H9 (cell line): ENCODE data around the gene MYO5C. TPM values are rescaled to one million over a fixed set of nuclear protein-coding genes. Genes with fewer than 3 reads are reported as not detected.

Experiments
- DNase-seq: peaks from one replicate; pipeline ENCODE4 v3.0.0-alpha.2; 2017
- H2AFZ ChIP-seq: one replicate; pipeline ENCODE4 v1.6.1; 2013; ENCODE audit warnings: mild to moderate bottlenecking, low read length, control low read depth, moderate library complexity
- H2AK5ac ChIP-seq: 2 replicates; pipeline ENCODE4 v1.6.1; 2013; ENCODE audit warnings: low read length, control low read depth, mixed read lengths; ENCODE audit not compliant: insufficient read length
- H2BK120ac ChIP-seq: one replicate; pipeline ENCODE4 v1.6.1; 2013; ENCODE audit warnings: low read depth, mild to moderate bottlenecking, low read length, control low read depth, inconsistent platforms; ENCODE audit not compliant: poor library complexity, severe bottlenecking
- H2BK12ac ChIP-seq: 2 replicates; pipeline ENCODE4 v1.6.1; 2013; ENCODE audit warnings: low read length, control low read depth, mixed read lengths, low read depth; ENCODE audit not compliant: insufficient read length
- H2BK15ac ChIP-seq: 2 replicates; pipeline ENCODE4 v1.6.1; 2013; ENCODE audit warnings: low read depth, low read length, control low read depth
- H2BK20ac ChIP-seq: one replicate; pipeline ENCODE4 v1.6.1; 2013; ENCODE audit warnings: low read depth, mild to moderate bottlenecking, low read length, control low read depth, inconsistent platforms; ENCODE audit not compliant: poor library complexity, severe bottlenecking
- H2BK5ac ChIP-seq: 2 replicates; pipeline ENCODE4 v1.6.1; 2013; ENCODE audit warnings: low read length, control low read depth, mixed read lengths; ENCODE audit not compliant: insufficient read length
- H3K14ac ChIP-seq: 2 replicates; pipeline ENCODE4 v1.6.1; 2013; ENCODE audit warnings: low read length, control low read depth; ENCODE audit not compliant: insufficient read depth
- H3K18ac ChIP-seq: 2 replicates; pipeline ENCODE4 v1.6.1; 2013; ENCODE audit warnings: low read depth, mild to moderate bottlenecking, mixed read lengths, low read length, control low read depth; ENCODE audit not compliant: insufficient read length
- H3K23ac ChIP-seq: 2 replicates; pipeline ENCODE4 v1.6.1; 2013; ENCODE audit warnings: low read length, control low read depth, mixed read lengths, low read depth; ENCODE audit not compliant: insufficient read length
- H3K23me2 ChIP-seq: 2 replicates; pipeline ENCODE4 v1.6.1; 2013; ENCODE audit warnings: low read depth, mild to moderate bottlenecking, mixed read lengths, low read length, control low read depth; ENCODE audit not compliant: insufficient read length, poor library complexity, severe bottlenecking
- H3K27ac ChIP-seq: 2 replicates; pipeline ENCODE4 v1.5.1; 2013; ENCODE audit warnings: low read length, control low read depth, mixed read lengths, low read depth; ENCODE audit not compliant: insufficient read length
- H3K27me3 ChIP-seq: 2 replicates; pipeline ENCODE4 v1.6.1; 2013; ENCODE audit warnings: low read length, control low read depth, inconsistent platforms; ENCODE audit not compliant: insufficient read depth
- H3K4ac ChIP-seq: 2 replicates; pipeline ENCODE4 v1.6.1; 2013; ENCODE audit warnings: low read depth, mild to moderate bottlenecking, control low read depth, inconsistent platforms, low read length, moderate library complexity
- H3K4me1 ChIP-seq: 2 replicates; pipeline ENCODE4 v1.6.1; 2013; ENCODE audit warnings: low read length, control low read depth, inconsistent platforms; ENCODE audit not compliant: insufficient read depth
- H3K4me2 ChIP-seq: 2 replicates; pipeline ENCODE4 v1.6.1; 2013; ENCODE audit warnings: low read length, control low read depth, mixed read lengths; ENCODE audit not compliant: insufficient read length, insufficient read depth
- H3K56ac ChIP-seq: 2 replicates; pipeline ENCODE4 v1.6.1; 2013; ENCODE audit warnings: low read depth, mild to moderate bottlenecking, mixed read lengths, low read length, control low read depth; ENCODE audit not compliant: insufficient read length
- H3K79me1 ChIP-seq: 2 replicates; pipeline ENCODE4 v1.6.1; 2013; ENCODE audit warnings: low read depth, mild to moderate bottlenecking, moderate library complexity, low read length, control low read depth, inconsistent platforms; ENCODE audit not compliant: insufficient read depth, poor library complexity, severe bottlenecking
- H3K79me2 ChIP-seq: 2 replicates; pipeline ENCODE4 v1.6.1; 2013; ENCODE audit warnings: low read length, control low read depth, inconsistent platforms; ENCODE audit not compliant: insufficient read depth
- H3K9ac ChIP-seq: 2 replicates; pipeline ENCODE4 v1.6.1; 2013; ENCODE audit warnings: low read length, control low read depth, mixed read lengths; ENCODE audit not compliant: insufficient read length; ENCODE audit errors: extremely low read depth
- H3K9me3 ChIP-seq: one replicate; pipeline ENCODE4 v1.6.1; 2013; ENCODE audit warnings: low read depth, low read length, inconsistent platforms; ENCODE audit not compliant: control insufficient read depth
- H3T11ph ChIP-seq: one replicate; pipeline ENCODE4 v1.6.1; 2013; ENCODE audit warnings: mild to moderate bottlenecking, low read length, control low read depth, inconsistent platforms
- H4K20me1 ChIP-seq: one replicate; pipeline ENCODE4 v1.6.1; 2013; ENCODE audit not compliant: control insufficient read depth, insufficient read length, insufficient read depth
- H4K5ac ChIP-seq: 2 replicates; pipeline ENCODE4 v1.6.1; 2013; ENCODE audit warnings: low read depth, mild to moderate bottlenecking, mixed read lengths, low read length, control low read depth; ENCODE audit not compliant: insufficient read length
- H4K8ac ChIP-seq: replicated peaks from 2 replicates; pipeline ENCODE4 v1.6.1; 2013; ENCODE audit warnings: low read length, control low read depth, mixed read lengths, low read depth; ENCODE audit not compliant: insufficient read length
- H4K91ac ChIP-seq: 2 replicates; pipeline ENCODE4 v1.6.1; 2013; ENCODE audit warnings: low read depth, mild to moderate bottlenecking, moderate library complexity, mixed read lengths, low read length, control low read depth; ENCODE audit not compliant: insufficient read length
- H3K27ac Mint-ChIP-seq, 3 experiments: 2 replicates in 2 of 3; 3 replicates in 1 of 3; pipeline ENCODE4 v1.8.0; 2020 to 2021; ENCODE audit warnings: mixed read lengths in 3 of 3, mild to moderate bottlenecking in 1 of 3, moderate library complexity in 1 of 3
- H3K27me3 Mint-ChIP-seq: 2 replicates; pipeline ENCODE4 v1.8.0; 2021; ENCODE audit warnings: low read depth, mild to moderate bottlenecking, moderate library complexity, mixed read lengths
- H3K36me3 Mint-ChIP-seq, 3 experiments: 2 replicates in 2 of 3; 3 replicates in 1 of 3; pipeline ENCODE4 v1.8.0; 2020 to 2021; ENCODE audit warnings: low read depth in 3 of 3, mixed read lengths in 3 of 3; ENCODE audit not compliant: insufficient read depth in 1 of 3
- H3K4me1 Mint-ChIP-seq, 2 experiments: 2 replicates each; pipeline ENCODE4 v1.8.0; 2020; ENCODE audit warnings: mixed read lengths in 2 of 2
- H3K4me3 Mint-ChIP-seq, 2 experiments: 2 replicates in 1 of 2; 3 replicates in 1 of 2; pipeline ENCODE4 v1.8.0; 2020 to 2021; ENCODE audit warnings: mild to moderate bottlenecking in 2 of 2, mixed read lengths in 2 of 2, moderate library complexity in 1 of 2
- H3K9me3 Mint-ChIP-seq, 2 experiments: 2 replicates in 1 of 2; 3 replicates in 1 of 2; pipeline ENCODE4 v1.8.0; 2020; ENCODE audit warnings: mild to moderate bottlenecking in 2 of 2, mixed read lengths in 2 of 2, moderate library complexity in 1 of 2
- CTCF ChIP-seq: fragments of 200-600 bp; sonication (generic); conservative IDR thresholded peaks from 3 replicates; pipeline ENCODE4 v1.8.0; 2021; ENCODE audit warnings: antibody characterized with exemption, mild to moderate bottlenecking
- WGBS: extraction: QIAGEN DNeasy Blood & Tissue Kit; methylation state at CpG from one replicate; pipeline ENCODE4 v1.1.7; 2013; ENCODE audit warnings: missing lambda C conversion rate, low lambda C conversion rate, mixed read lengths; ENCODE audit not compliant: insufficient read length; ENCODE audit errors: extremely low coverage; 5-methylcytosine and 5-hydroxymethylcytosine counted together
- total RNA-seq: library from RNA; stranded (reverse); gene quantifications from 2 replicates; pipeline ENCODE4 v1.2.1, GENCODE V29; 2021

The MYO5C gene
- total RNA-seq, 1 experiment from 2014 or later = 22.2 TPM

DNA sequence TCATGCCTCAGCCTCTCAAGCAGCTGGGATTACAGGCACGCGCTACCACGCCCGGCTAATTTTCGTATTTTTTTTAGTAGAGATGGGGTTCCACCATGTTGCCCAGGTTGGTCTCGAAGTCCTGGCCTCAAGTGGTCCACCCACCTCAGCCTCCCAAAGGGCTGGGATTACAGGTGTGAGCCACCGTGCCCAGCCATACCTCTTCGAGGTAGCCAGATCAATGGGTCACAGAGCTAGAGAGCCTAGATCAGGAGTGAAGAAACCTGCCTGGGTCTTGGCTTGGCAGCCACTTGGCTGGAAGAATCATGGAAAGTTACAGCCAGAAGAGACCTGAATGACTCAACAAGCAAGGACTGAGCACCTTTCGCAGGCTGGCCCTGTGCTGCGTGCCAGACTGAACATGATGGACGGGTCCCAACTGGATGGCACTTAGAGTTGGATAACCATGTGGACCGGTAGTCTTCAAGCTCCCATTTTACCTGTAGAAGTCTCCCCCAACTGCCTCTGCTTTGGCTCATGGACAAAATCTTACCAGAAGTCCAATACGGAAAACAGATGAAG lies 134.1 kb downstream of the MYO5C start:
- no peak overlapping the region for H3K4me3 Mint-ChIP-seq
- DNase-seq = no peak
- no peak overlapping the region for H3K4me2 ChIP-seq
- no peaks in the 10 kb centered on the region for H3K27me3 ChIP-seq
- peak overlapping the region in 2 of 3 experiments; percentile 7 to 37; a peak in 2 of 7 replicates for H3K27ac Mint-ChIP-seq
- H3K4ac ChIP-seq = no peak overlapping the region
- H2BK20ac ChIP-seq = no peak overlapping the region
- H2BK5ac ChIP-seq = no peak overlapping the region
- peaks cover 2 to 9% (median 3%) of the 10 kb centered on the region in 3 experiments; a peak in 5 of 7 replicates for H3K36me3 Mint-ChIP-seq
- no peaks in the 10 kb centered on the region for H3K9me3 ChIP-seq
- H2AFZ ChIP-seq = no peak overlapping the region
- no peak overlapping the region for H2BK120ac ChIP-seq
- H3K23ac ChIP-seq = no peak overlapping the region
- H3K23me2 ChIP-seq = no peaks in the 10 kb centered on the region
- no peak overlapping the region for H3K27ac ChIP-seq
- no peak overlapping the region for H3K18ac ChIP-seq
- H4K8ac ChIP-seq = no peak overlapping the region
- H3K14ac ChIP-seq = no peak overlapping the region
- no peaks in the 10 kb centered on the region; the same call in 1 of the 2 replicates for H3K4me1 ChIP-seq
- no peaks in the 10 kb centered on the region for H3K79me1 ChIP-seq
- no peak overlapping the region for H2AK5ac ChIP-seq
- H2BK12ac ChIP-seq = no peak overlapping the region
- no peak overlapping the region for H3T11ph ChIP-seq
- no peak overlapping the region for H4K91ac ChIP-seq
- no peaks in the 10 kb centered on the region for H3K79me2 ChIP-seq
- no peaks in the 10 kb centered on the region for H3K9me3 Mint-ChIP-seq
- no peak overlapping the region for H3K56ac ChIP-seq
- H4K5ac ChIP-seq = no peak overlapping the region
- H2BK15ac ChIP-seq = no peak overlapping the region
- no CpG with 5 or more reads among the region's 13 CpGs for WGBS
- no peak overlapping the region for H3K9ac ChIP-seq
- peaks cover 0 to 7% of the 10 kb centered on the region in 2 experiments; a peak in 2 of 4 replicates for H3K4me1 Mint-ChIP-seq
- H4K20me1 ChIP-seq = no peaks in the 10 kb centered on the region
- no peak for TF ChIP-seq CTCF
- H3K27me3 Mint-ChIP-seq = no peaks in the 10 kb centered on the region
